RWPE2 (cell line): ENCODE results near the gene MOGAT3.

Source experiments
- ATAC-seq: fragments of 200-7000 bp; cut with Tn5 transposase; 3 replicates; pipeline ENCODE4 v1.9.1; 2021; ENCODE audit warnings: low read depth
- DNase-seq: peaks from one replicate; pipeline ENCODE4 v3.0.0-alpha.2; 2020; ENCODE audit warnings: low spot score
- H3K27ac ChIP-seq: fragments of 450-650 bp; 2 replicates; pipeline ENCODE4 v1.5.1; 2017; ENCODE audit warnings: mild to moderate bottlenecking; ENCODE audit not compliant: poor library complexity, severe bottlenecking
- H3K27me3 ChIP-seq: fragments of 250-450 bp; sonication (Bioruptor Pico); 2 replicates; pipeline ENCODE4 v1.5.1; 2021; ENCODE audit warnings: mild to moderate bottlenecking, moderate library complexity; ENCODE audit not compliant: insufficient read depth, poor library complexity, severe bottlenecking
- H3K36me3 ChIP-seq: fragments of 250-450 bp; sonication (Bioruptor Pico); 2 replicates; pipeline ENCODE4 v1.5.1; 2020; ENCODE audit warnings: low read depth, mild to moderate bottlenecking, moderate library complexity
- H3K4me1 ChIP-seq: fragments of 250-450 bp; sonication (Bioruptor Pico); 2 replicates; pipeline ENCODE4 v1.5.1; 2021; ENCODE audit warnings: mild to moderate bottlenecking, moderate library complexity; ENCODE audit not compliant: insufficient read depth, poor library complexity, severe bottlenecking
- H3K4me3 ChIP-seq: fragments of 250-450 bp; sonication (Bioruptor Pico); 2 replicates; pipeline ENCODE4 v1.5.1; 2021; ENCODE audit warnings: mild to moderate bottlenecking, moderate library complexity; ENCODE audit not compliant: severe bottlenecking
- H3K9me3 ChIP-seq: fragments of 250-450 bp; sonication (Bioruptor Pico); 2 replicates; pipeline ENCODE4 v1.5.1; 2021; ENCODE audit warnings: mild to moderate bottlenecking, moderate library complexity; ENCODE audit not compliant: severe bottlenecking
- CTCF ChIP-seq: fragments of 450-650 bp; IDR thresholded peaks from one replicate; pipeline ENCODE4 v1.5.1; 2017; ENCODE audit warnings: mild to moderate bottlenecking, moderate library complexity; ENCODE audit not compliant: poor library complexity, severe bottlenecking

MOGAT3 gene

GRCh38 chr7:101200862-101201599 lies at the start of gene MOGAT3:
TSS of gene MOGAT3 (minus strand) at chr7:101201036. CDS start at chr7:101200854, 182 bp downstream.
- no peaks in the 10 kb centered on the region for H3K4me1 ChIP-seq
- H3K4me3 ChIP-seq, result no peak within 1 kb of the TSS
- H3K27ac ChIP-seq, result no peak within 1 kb of the TSS
- no peak for TF ChIP-seq CTCF
- H3K9me3 ChIP-seq, result no peaks in the 10 kb centered on the region
- ATAC-seq (no peak), DNase-seq (no peak)
- no peaks in the 10 kb centered on the region for H3K36me3 ChIP-seq
- peaks cover 14% of the 10 kb centered on the region for H3K27me3 ChIP-seq

- H3K27ac ChIP-seq, result no peak overlapping the region
- H3K4me3 ChIP-seq, result no peak overlapping the region
- H3K9me3 ChIP-seq, result no peaks in the 10 kb centered on the region
- peaks cover 18% of the 10 kb centered on the region for H3K36me3 ChIP-seq
- H3K4me1 ChIP-seq, result no peaks in the 10 kb centered on the region
- H3K27me3 ChIP-seq, result no peaks in the 10 kb centered on the region
- DNase-seq (no peak), ATAC-seq (no peak)
- TF ChIP-seq CTCF, result no peak
These were observed 49.5 kb upstream of the MOGAT3 start for GRCh38 chr7:101250324-101250723.

GRCh38 chr7:101248276-101248675 lies 47.4 kb upstream of the MOGAT3 start:
- DNase-seq (no peak), ATAC-seq (no peak)
- H3K27me3 ChIP-seq, result no peaks in the 10 kb centered on the region
- H3K4me1 ChIP-seq, result peaks cover 3% of the 10 kb centered on the region
- peaks cover 18% of the 10 kb centered on the region for H3K36me3 ChIP-seq
- H3K9me3 ChIP-seq, result no peaks in the 10 kb centered on the region
- no peak for TF ChIP-seq CTCF
- no peak overlapping the region for H3K27ac ChIP-seq
- H3K4me3 ChIP-seq, result no peak overlapping the region

GRCh38 chr7:101245147-101245668 lies 44.4 kb upstream of the MOGAT3 start:
- peak overlapping the region; percentile 70 for H3K27ac ChIP-seq
- H3K36me3 ChIP-seq, result peaks cover 31% of the 10 kb centered on the region

More at GRCh38 chr7:101245147-101245668, 44.4 kb upstream of the MOGAT3 start:
- DNase-seq, result no peak
- ATAC-seq, result no peak
- H3K4me1 ChIP-seq, result peaks cover 6% of the 10 kb centered on the region
- TF ChIP-seq CTCF, result no peak
- no peaks in the 10 kb centered on the region for H3K27me3 ChIP-seq
- no peaks in the 10 kb centered on the region for H3K9me3 ChIP-seq
- peak overlapping the region; percentile 78 for H3K4me3 ChIP-seq
